GM19463 (cell line): ENCODE results near the gene FAM162A.

ENCODE experiments used
- ATAC-seq: cut with Tn5 transposase; IDR thresholded peaks from one replicate; pipeline ENCODE4 v1.9.1; 2021; ENCODE audit warnings: mild to moderate bottlenecking, moderate library complexity; ENCODE audit not compliant: unreplicated experiment

FAM162A gene

DNA sequence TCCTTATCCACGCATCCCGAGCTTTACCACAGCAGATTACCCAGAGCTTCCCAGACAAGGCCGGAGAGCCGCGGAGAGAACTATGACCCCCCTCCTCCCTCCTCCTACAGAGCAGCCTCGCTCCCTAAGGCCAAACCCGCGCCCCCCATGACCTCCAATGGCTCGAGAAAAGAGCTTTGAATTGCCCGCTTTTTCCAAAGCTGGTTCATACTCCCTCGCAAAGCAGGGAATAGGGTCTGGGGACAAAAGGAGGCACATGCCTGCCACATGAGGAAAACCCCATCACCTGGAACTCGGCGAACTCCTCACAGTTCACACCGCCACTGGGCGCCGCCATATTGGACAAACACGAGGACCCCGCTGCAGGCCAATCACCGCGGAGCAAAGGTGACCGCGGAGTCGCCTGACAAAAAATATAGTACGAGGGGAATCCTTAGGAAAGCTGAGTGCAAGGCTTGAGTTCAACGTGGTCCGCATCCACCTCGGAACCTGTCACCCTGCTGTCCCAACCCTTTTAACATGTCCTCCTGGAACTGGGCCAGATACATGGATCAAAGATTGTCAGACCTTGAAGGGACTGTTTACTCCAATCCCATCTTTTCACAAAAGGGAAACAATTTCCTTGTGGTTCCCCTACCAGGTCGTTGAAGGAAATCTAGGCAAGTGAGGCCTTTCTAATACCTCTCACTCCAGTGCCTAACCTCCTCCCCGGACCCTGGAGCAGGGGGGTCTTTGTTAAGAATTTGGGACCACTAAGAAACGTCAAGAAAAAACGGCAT is 905 bp upstream of the FAM162A start, which contains the start of gene MIX23:
MIX23 (minus strand) TSS at position 344 of the 779 bp plus-strand sequence; CDS start at position 337, 7 bp downstream.
- ATAC-seq, result peak; percentile 31

DNA sequence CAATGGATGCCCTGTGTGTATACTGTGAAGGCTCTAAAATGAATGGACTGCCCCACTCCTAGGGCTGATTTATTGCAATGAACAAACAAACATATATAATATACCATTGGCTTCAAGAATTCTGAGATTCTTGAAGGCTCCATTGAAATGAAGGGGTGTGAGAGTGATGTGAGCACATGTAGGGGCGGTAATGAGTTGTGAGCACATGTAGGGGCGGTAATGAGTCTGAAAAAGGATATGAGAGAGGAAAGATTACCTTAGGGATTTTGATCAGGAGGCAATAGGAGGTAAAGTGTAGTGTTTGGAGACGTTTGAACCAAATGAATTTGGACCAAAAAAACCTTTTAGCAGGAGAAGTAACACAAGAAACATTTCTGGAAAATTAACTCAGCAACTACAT is 3.7 kb downstream of the FAM162A start:
- ATAC-seq, result no peak

DNA sequence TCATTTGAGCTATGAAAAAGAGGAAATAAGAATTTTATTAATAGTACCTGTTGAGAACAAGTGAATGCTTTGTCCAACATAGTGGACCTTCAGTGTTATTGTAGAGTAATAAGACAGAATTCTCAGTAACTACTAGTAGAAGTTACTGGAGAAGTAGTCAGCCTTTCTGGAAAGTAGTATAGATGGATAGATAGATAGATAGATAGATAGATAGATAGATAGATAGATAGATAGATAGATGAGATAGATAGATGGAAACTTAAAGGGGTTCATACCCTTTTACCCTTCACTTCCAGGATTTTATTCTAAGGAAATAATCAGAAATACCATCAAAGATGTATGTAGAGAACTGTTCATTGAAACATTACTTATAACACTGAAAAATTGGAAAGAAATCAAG is 5.2 kb downstream of the FAM162A start:
- ATAC-seq, result no peak

DNA sequence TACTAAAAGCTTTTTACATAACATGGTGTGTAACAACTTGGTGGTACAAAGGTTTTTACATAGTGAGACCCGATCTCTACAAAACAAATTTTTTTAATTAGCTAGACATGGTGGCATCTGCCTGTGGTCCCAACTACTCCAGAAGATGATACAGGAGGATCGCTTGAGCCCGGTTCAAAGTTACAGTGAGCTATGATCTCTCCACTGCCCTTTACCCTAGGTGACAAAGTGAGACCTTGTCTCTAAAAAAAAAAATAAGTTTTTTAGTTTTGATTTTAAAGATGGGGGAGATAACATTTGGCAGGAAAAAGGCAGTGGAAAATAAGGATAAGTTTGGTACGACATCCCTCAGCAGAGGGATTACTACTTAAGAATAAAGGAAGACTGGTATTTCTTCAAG is 5.9 kb downstream of the FAM162A start:
- ATAC-seq, result no peak

DNA sequence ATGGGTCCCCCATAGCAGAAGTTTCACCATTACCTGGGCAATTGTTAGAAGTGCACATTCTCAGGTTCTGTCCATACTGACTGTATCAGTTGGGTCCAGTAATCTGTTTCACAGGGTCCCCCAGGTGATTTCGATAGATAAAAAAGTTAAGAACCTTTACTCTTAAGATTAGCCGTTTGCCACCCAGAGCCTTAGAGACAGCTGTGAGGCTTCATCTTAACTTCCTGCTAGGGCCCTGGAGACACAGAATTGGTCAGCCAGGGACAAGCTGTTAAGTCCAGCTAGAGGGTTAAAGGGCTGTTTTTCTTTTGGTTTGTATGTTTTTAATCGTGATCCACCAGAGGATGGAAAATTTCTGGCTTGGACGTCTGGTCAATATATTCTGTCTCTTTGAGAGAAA is 6.7 kb downstream of the FAM162A start:
- ATAC-seq, result no peak

DNA sequence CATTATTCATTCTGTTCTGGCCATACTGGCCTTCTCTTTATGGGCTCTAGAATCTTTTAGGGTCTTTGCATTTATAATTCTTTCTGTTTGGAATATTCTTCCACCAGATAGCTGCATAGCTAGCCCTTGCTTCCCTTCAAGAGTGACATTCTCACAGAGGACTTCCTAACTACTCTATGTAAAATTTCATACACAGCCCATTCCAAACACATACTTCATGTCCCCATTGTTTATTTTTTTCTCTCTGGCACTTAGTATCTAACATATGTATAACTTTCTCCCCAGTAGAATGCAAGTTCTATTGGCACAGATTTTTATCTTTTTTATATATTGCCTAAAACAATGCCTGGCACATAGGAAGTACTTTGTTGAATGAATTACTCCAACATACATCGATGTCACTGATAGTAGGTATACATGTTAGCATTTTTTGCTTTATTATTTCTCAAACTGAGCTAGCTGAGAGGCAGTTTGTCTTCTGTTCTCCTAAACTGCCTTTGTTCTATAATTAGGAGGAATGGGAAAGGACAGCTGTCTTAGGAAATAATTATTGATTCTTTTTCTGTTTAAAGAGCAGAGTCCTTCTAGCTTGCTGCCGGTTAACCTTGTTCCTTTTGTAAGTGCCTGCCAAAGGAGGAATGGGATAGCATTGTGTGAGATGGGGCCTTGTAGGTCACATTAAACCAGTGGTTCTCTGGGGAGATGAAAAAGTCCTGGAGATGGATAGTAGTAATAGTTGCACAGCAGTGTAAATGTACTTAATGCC is 7.9 kb downstream of the FAM162A start:
- no peak for ATAC-seq

DNA sequence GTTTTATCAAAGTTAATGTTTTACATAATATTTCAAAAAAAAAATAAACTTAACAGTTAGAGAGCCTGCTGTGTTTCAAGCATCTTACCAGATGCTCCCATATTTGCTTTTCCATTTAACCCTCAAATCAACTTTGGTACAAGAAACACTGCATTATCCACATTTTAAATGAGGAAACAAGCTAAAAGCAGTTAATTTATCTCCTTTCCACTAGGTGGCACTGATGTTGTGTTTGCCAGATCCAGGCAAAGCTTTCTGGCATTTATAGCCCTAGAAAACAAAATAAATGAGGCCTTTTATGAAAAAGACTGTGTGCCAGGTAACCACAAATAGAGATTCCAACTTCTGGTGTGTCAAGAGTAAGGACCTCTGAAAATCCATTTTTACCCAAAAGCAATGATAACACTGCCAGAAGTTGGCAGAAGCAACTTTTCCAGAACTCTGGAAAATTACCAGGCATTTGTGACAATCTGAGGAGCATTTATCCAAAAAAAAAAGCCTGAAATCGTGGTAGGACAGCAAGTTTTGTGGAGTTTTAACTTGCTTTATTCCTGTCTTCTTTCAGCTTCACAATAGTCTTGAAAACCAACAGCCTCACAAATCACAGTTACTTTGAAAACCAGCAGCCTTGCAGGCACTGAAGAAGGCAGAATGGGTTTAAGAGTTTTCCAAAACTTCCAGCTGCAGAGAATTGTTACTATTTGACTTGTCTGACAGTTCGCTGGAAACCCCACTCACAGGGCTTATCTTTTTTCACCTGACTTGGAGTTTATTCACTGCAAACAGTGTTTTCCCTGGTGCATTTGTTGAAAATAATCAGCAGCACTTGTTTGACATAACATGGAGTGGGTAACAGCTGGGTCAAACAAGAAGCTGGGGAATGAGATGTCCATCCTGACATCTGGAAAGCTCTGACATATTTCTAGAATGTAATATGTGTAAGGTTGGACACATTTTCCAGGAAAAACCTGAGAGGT is 9.2 kb downstream of the FAM162A start:
- no peak for ATAC-seq

DNA sequence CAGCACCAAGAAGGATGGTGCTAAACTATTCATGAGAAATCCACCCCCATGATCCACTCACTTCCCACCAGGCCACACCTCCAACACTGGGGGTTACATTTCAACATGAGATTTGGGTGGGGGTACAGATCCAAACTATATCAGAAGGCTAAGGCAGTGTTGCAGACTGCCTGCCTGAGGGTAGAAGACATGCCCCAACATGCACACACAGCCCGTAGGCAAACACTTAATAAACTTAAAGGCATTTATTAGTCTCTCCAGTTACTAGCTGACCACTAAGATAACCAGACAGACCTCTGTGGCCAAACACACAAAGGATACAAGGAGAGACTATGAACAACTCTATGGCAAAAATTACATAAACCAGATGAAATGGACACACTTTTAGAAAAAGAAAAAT is 10.2 kb downstream of the FAM162A start:
- ATAC-seq, result no peak

DNA sequence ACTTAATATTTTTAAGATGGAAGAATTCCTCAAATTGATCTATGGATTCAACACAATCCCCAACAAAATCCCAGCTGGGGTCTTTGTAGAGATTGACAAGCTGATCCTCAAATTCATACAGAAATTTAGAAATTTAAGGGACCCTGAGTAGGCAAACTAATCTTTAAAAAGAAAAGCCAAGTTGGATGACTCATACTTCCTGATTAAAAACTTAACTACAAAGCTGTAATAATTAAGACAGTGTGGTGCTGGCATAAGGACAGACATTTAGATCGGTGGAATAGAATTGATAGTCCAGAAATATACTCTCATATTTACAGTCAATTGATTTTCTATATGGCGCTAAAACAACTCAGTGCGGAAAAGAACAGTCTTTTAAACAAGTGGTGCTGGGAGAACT is 11.6 kb downstream of the FAM162A start:
- ATAC-seq, result no peak

DNA sequence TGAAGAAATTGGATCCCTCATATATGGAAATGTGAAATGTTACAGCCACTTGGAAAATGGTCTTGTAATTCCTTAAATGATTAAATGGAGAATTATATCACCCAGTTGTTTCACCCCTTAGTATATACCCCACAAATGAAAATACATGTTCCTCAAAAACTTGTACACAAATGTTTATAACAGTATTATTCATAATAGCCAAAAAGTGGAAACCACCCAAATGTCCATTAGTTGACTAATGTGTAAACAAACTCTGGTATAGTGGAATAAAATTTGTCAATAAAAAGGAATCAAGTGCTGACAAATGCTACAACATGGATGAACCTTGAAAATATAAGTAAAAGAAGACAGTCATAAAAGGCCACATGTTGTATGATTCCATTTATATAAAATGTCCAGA is 12.5 kb downstream of the FAM162A start:
- no peak for ATAC-seq

DNA sequence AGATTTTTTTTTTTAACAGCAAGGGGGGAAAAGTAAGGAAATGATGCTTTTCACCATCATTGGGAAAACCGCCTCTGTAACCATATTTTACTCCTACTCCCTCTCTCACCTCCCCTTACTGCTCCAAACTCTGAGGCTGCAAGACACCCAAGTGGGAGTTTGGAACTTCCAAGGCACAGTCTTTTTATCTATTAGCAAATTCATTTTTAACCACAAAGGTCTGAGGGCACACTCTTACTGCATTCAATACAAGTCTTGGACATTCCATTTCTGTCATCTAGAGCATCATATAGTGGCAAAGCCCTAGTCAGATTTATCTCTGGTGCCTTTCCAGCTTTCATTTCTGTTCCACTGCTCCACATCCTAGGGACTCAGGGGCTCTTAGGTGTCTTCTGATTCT is 13.2 kb downstream of the FAM162A start:
- ATAC-seq, result no peak

DNA sequence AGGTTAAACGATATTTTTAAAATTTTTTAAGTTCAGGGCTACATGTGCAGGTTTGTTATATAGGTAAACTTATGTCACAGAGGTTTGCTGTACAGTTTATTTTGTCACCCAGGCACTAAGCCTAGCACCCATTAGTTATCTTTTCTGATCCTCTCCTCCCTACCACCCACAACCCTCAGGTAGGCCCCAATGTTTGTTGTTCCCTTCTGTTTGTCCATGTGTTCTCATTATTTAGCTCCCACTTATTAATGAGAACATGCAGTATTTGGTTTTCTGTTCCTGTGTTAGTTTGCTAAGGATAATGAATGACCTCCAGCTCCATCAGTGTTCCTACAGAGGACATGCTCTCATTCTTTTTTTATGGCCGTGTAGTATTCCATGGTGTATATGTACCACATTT is 14.9 kb downstream of the FAM162A start:
- ATAC-seq, result no peak

DNA sequence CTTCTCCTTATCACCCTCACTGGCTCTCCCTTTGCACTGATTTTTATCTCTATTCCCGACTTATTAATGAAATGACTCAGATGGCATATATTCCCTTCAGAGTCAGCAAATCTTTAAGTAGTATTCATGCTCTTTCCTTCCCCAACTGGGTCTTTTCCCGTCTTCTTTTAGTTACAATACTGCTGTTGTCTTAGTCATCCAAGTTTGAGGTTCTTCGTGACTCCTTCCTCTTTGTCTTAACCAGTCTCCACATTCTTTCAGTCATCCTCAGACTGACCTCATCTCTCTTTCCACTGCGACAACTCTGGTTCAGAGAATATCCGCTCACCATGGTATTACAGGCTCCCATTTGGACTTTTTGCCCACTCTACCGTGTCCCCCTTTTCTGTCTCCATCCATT is 19.5 kb downstream of the FAM162A start:
- no peak for ATAC-seq

DNA sequence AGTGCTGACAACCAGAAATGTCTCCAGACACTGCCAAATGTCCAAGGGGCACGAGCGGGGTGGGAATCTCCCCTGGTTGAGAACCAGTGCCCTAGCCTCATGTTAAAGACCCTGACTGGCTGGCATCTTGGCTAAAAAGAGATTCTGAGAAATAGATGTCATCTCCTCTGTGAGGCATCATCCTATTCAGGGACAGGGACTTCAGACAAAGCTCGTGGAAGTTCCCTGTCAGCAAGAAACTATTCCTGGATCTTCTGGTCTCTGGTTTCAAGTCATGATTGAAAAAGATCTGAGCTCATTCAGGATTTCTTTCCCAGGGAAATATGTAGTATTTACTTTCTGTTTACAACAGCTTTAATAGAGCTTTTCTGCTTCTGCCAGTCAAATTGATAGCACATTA is 21.0 kb downstream of the FAM162A start:
- no peak for ATAC-seq

DNA sequence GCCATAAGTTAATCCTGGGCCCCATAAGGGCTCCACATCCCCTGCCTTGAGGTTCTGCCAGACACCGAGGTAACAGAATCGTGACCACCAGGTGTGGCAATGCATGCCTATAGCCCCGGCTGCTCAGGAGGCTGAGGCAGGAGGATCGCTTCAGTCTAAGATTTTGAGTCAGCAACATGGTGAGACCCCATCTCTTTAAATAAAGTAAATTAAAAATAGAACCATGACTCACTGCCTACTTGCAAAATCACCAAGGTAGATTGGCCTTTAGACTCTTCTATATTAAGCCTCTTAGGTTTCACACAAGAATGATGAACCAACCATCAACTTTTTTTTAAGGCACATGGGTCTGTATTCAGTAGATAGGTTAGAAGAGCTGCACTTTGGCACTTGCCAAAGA is 22.2 kb downstream of the FAM162A start:
- no peak for ATAC-seq

DNA sequence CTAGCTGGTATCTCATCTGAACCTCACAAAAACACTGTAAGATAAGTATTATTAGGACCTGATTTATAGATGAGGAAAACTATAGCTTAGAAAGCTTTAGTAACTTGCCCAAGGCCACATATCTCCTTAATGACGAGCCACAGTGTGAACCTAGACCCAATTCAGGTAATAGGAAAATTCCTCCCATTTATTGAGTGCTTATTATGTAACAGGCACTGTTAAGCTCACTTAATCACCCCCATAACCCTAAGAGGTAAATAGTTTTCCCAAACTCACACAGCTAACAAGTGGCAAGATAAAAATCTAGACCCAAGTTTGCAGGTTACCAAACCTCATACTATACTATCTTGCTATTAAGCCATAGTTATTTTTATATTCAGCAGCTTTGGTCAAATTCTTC is 24.0 kb downstream of the FAM162A start:
- ATAC-seq, result no peak

DNA sequence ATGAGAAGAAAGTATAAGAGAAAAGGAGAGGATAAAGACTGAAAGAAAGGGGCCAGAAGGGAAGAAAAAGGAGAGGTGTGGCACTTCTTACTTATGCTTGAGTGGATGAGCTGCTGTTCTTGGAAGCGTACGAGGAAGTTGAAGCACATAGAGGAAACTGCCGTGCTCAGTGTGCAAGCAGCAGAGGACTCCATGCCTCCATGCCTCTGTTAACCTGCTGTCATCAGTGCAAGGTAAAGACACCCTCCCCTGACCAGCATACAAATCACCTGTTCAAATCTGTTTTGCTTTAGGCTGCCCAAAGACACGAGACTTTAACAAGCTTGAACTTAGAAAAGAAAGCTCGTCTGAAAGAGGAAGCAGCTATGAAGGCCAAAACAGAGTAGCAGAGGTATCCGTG is 25.5 kb downstream of the FAM162A start:
- ATAC-seq, result no peak

DNA sequence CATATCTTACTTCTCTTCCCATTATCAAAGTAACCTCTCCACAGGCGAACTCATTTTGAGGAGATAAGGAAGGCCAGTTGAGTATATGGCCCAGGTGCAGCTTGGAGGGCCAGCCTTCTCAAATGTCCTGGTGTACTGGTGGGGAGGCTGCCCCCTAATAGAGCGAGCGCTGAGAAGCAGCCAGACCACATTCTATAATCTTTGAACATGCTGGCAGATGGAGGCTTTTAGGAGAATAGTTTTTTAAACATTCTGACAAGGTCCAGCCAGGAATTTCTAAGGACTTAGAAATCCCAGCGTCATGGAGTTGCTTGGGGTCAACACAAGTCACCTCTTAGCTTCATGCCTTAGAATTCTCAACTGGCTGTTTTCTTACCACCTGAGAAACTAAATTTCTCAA is 26.1 kb downstream of the FAM162A start:
- ATAC-seq, result no peak

DNA sequence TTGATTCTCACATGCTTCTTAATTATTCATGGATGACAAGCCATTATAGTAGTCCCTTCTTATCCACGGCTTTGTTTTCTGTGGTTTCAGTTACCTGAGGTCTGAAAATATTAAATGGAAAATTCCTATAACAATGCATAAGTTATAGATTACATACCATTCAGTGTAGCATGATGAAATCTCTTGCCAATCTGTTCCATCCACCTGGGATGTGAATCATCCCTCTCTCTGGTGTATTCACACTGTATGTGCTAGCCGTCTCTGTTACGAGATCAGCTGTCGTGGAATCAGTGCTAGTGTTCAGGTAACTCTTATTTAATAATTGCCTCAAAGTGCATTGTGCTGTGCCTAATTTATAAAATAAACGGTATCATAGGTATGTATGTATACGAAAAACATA is 26.7 kb downstream of the FAM162A start:
- no peak for ATAC-seq

DNA sequence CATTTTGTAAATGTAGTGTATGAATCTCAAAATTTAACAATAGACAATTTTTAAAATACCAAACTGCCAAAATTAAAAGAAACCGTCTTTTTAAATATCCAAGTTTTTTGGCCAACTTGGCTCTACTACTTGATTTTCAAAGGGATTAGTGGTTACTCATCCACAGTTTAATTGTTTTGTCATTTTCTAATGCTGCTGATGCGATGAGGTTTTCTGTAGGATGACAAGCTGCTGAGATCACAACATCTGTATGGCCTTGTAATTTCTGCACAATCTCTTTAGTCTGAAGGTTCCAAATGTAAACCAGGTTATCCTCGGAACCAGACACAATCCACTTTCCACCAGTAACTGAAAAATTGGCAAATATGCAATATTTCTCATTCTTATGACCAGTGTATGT is 30.4 kb downstream of the FAM162A start:
- no peak for ATAC-seq

DNA sequence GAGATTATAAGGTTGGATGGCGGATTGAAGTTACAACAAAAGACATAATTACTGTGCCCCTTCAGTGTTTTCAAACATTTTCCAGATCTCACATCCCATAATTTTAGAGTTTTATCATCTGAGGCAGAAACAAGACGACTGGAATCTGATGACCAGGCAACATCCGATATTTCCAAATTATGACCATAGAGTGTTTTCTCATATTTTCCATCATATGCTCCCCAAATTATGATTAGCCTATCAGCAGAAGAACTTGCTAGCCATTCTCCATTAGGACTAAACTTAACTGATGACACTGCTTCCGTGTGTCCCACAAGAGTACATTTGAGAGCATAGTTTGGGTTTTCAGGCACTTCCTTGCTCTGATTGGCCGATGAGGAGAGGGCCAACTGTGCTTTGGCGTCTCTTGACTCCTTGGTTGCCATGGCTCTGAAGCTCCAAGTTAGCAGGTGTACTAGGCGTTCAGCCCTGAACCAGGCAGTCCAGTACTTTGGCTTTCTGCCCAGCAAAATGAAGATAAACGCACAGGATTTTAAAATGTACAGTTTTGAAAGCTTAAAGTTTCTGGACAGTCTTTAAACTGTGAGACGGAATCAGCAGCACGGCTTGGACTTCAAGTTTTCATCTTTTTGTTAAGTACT is 31.2 kb downstream of the FAM162A start:
- ATAC-seq, result peak; percentile 44
